Activated T-helper 1 cell treated with anti-CD3 and anti-CD28 coated beads, Interleukin-12 subunit alpha, Interleukin-12 subunit beta, Interleukin-2, Interleukin-4 antibody, amounts not matched to agents 30 ng/mL and 10 ng/mL and 1 ng/mL, durations not matched to agents 14 hours and 24 hours and 36 hours (primary cell): ENCODE measurements around the gene JPH4. TPM values are rescaled to one million over a fixed set of nuclear protein-coding genes. Genes with fewer than 3 reads are reported as not detected.
"Not testable (repeated sequence)": the region's sequence is repeated elsewhere in the genome, so short reads cannot be mapped to it uniquely, and the experiment has no call there.

Source experiments
- DNase-seq: peaks from one replicate; pipeline ENCODE4 v3.0.0; 2021; ENCODE audit warnings: low spot score
- H3K27ac Mint-ChIP-seq: one replicate; pipeline ENCODE4 v1.8.0; 2021; ENCODE audit warnings: mild to moderate bottlenecking, mixed read lengths
- H3K27me3 Mint-ChIP-seq: one replicate; pipeline ENCODE4 v1.8.0; 2022; ENCODE audit warnings: mild to moderate bottlenecking, moderate library complexity, mixed read lengths; ENCODE audit not compliant: insufficient read depth
- H3K36me3 Mint-ChIP-seq: one replicate; pipeline ENCODE4 v1.8.0; 2021; ENCODE audit warnings: low read depth, mixed read lengths
- H3K4me1 Mint-ChIP-seq: one replicate; pipeline ENCODE4 v1.8.0; 2021; ENCODE audit warnings: low read depth, mixed read lengths
- H3K4me3 Mint-ChIP-seq: one replicate; pipeline ENCODE4 v1.8.0; 2021; ENCODE audit warnings: mild to moderate bottlenecking, moderate library complexity, mixed read lengths
- H3K9me3 Mint-ChIP-seq: one replicate; pipeline ENCODE4 v1.8.0; 2021; ENCODE audit warnings: mixed read lengths
- intact Hi-C: fragments of 100-400 bp; cut with micrococcal nuclease; formaldehyde crosslinking; loops from one replicate; pipeline ENCODE4 v1.15.1; 2024
- total RNA-seq: library from RNA; stranded (reverse); gene quantifications from 2 replicates; pipeline ENCODE4 v1.2.3, GENCODE V29; 2022

Gene JPH4
- total RNA-seq, 1 donor from 2014 or later: not detected

DNA sequence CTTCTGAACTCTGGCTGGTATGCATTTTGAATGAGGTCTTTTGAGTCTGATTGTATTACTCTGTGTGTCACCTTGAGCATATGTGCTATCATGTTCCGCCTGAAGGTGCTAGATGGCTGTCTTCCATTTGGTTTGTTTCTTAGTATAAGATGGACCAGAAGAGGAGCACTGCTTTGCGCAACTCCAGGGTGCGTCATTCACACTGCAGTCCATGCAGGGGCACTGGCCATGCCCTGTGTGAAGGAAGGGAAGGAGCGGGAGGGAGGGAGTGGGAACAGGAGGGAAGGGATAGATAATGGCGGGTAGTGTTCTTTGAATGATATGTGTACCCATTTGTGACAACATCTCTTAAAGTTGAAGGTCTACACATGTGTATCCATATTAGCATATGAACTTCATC, 35.2 kb downstream of the JPH4 start:
- intact Hi-C loops: no loop called here

DNA sequence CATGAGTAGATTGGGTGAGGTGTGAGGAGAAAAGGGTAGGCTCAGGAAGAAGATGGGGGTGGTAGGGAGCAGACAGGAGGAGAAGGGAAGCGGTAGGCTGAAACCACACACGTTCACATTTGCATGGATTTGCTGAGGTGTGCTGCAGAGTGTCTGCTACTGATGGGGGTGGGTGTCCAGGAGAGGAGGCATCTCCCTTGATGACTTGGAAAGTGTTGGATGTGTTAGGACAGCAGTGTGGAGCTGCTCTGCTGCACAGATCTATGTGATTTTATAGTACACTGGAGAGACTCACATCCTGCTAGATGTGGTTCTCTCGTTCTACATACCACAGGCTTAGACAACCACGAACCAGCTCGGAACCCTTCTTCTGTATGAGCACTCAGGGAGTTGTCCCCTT, 36.3 kb downstream of the JPH4 start:
- peaks cover 7% of the 10 kb centered on the region for H3K27me3 Mint-ChIP-seq
- intact Hi-C loops: no loop called here
- peaks cover 3% of the 10 kb centered on the region for H3K36me3 Mint-ChIP-seq
- no peak overlapping the region for H3K4me3 Mint-ChIP-seq
- H3K9me3 Mint-ChIP-seq: no peaks in the 10 kb centered on the region
- DNase-seq: no peak
- H3K4me1 Mint-ChIP-seq: no peaks in the 10 kb centered on the region
- H3K27ac Mint-ChIP-seq: no peak overlapping the region

More for the DNA sequence above, 35.2 kb downstream of the JPH4 start:
- H3K27me3 Mint-ChIP-seq: peaks cover 6% of the 10 kb centered on the region
- no peak for DNase-seq
- H3K9me3 Mint-ChIP-seq: no peaks in the 10 kb centered on the region
- H3K36me3 Mint-ChIP-seq: peaks cover 3% of the 10 kb centered on the region
- no peak overlapping the region for H3K27ac Mint-ChIP-seq
- no peak overlapping the region for H3K4me3 Mint-ChIP-seq
- H3K4me1 Mint-ChIP-seq: no peaks in the 10 kb centered on the region

DNA sequence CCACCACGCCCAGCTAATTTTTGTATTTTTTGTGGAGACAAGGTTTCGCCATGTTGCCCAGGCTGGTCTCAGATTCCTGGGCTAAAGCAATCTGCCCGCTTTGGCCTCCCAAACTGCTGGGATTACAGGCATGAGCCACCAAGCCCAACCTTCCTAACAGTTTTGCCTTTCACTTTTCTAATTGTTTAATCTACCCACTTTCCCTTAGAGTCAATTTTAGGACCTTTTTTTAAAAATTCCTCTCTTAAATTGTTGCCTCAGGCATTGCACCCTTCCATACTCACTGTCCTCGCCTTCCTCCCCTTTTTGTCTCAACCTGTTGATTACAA, 38.5 kb downstream of the JPH4 start:
- peaks cover 7% of the 10 kb centered on the region for H3K27me3 Mint-ChIP-seq
- H3K4me1 Mint-ChIP-seq: no peaks in the 10 kb centered on the region

DNA sequence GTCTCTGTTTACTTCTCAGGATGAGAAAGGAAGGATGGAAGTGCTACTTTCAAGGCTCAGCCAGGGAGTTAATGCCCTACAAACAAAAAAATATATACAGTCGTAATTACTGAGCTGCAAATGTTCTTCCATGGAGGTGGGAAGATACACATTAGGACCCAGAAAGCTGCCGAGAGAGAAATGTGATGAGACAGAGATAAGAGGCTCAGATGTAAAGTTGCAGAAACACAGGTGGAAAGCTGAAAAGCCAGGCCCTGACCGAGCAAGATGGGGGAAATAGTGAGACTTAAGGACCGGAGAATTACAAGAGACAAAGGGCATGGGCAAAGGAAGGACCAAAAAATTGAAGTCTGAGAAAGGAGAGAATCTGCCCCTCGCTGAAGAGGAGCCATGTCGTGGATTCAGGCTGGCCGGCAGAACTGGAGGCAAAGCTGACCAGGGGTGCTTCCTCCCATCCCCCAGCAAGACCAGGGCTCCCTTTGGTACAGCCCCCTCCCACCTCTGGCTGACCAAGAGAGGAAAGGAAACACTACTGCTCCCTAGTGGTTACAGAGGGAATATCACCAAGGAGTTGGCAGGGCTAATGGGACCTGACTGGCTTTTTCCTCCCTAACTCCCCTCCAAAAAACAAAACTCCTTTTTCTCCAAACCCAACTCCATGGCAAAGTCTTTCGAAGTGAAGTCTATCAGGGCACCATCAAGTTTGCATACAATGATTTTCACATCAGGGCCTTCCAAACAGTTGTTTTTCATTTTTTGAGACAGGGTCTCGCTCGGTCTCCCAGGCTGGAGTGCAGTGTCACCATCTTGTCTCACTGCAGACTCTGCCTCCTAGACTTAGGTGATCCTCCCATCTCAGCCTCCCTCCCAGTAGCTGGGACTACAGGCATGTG, 39.1 kb downstream of the JPH4 start:
- peak; percentile 14 for DNase-seq
- Mint-ChIP-seq H3K27ac (no peak overlapping the region), H3K9me3 (no peaks in the 10 kb centered on the region), H3K4me1 (no peaks in the 10 kb centered on the region), H3K36me3 (no peaks in the 10 kb centered on the region), H3K4me3 (no peak overlapping the region), H3K27me3 (peaks cover 7% of the 10 kb centered on the region)
- intact Hi-C loops: loop anchor here (1.0 kb wide), 1 partner anchor 61 kb away; no protein-coding TSS in a partner anchor

More for the DNA sequence above, 38.5 kb downstream of the JPH4 start:
- no peak for DNase-seq
- Mint-ChIP-seq H3K36me3 (no peaks in the 10 kb centered on the region), H3K9me3 (no peaks in the 10 kb centered on the region), H3K27ac (no peak overlapping the region), H3K4me3 (no peak overlapping the region)
- intact Hi-C loops: no loop called here

DNA sequence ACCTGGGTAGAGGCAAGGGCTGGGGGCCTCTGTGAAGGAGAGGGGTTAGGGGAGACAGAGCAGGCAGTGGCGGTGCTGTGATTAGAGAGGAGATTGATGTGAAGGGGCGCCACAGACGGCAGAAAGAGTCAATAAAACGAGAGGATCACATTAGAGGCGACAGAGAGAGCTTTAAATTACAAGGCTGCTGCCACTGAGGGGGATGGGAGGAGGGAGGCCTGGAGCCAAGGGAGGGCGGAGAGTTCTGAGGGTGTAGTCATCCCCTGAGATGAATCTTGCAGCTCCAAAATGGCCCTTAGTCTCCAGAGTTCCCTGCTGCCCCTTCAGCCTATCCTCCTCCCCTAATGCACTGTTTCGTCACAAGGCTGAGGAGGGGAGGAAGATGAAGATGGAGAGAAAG, 39.8 kb downstream of the JPH4 start:
- no peaks in the 10 kb centered on the region for H3K4me1 Mint-ChIP-seq
- no peaks in the 10 kb centered on the region for H3K9me3 Mint-ChIP-seq
- no peak overlapping the region for H3K27ac Mint-ChIP-seq
- H3K27me3 Mint-ChIP-seq: peaks cover 7% of the 10 kb centered on the region
- no peaks in the 10 kb centered on the region for H3K36me3 Mint-ChIP-seq
- H3K4me3 Mint-ChIP-seq: no peak overlapping the region
- intact Hi-C loops: loop anchor here (1.0 kb wide), 1 partner anchor 60 kb away; no protein-coding TSS in a partner anchor
- DNase-seq: no peak

DNA sequence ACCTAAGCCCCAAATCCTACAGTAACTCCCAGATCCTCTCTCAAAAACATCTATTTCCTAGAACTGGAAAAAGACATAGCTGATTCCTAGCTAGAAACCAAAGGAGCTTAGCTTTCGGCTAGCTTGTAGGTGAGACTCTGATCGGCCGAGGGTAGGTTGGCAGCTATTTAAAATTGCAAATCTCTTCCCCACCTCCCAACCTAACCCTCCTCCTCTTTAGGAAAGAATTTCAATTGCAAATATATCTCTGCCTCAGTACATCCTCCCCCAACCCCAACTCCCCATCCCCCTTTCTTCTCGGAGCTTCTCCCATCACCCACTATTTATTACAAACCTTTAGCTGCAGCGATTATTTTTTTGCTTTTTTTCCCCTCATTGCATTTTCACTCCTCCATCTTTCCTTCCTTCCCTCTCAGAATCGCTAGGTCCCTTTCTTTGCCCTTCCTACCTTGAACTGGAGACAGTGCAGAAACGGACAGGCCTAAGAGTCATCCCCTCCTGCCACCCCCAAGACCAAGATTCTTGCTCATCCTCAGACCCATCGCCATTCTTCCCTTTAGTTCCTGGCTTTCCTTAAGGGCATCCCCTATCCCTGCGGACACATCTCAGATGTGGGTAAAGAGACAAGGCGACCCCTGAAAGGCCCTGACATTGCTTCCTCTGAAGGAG, 40.4 kb downstream of the JPH4 start:
- Mint-ChIP-seq H3K9me3 (no peaks in the 10 kb centered on the region), H3K4me3 (no peak overlapping the region), H3K4me1 (no peaks in the 10 kb centered on the region), H3K27ac (no peak overlapping the region), H3K27me3 (peaks cover 7% of the 10 kb centered on the region), H3K36me3 (no peaks in the 10 kb centered on the region)
- no peak for DNase-seq
- intact Hi-C loops: no loop called here

DNA sequence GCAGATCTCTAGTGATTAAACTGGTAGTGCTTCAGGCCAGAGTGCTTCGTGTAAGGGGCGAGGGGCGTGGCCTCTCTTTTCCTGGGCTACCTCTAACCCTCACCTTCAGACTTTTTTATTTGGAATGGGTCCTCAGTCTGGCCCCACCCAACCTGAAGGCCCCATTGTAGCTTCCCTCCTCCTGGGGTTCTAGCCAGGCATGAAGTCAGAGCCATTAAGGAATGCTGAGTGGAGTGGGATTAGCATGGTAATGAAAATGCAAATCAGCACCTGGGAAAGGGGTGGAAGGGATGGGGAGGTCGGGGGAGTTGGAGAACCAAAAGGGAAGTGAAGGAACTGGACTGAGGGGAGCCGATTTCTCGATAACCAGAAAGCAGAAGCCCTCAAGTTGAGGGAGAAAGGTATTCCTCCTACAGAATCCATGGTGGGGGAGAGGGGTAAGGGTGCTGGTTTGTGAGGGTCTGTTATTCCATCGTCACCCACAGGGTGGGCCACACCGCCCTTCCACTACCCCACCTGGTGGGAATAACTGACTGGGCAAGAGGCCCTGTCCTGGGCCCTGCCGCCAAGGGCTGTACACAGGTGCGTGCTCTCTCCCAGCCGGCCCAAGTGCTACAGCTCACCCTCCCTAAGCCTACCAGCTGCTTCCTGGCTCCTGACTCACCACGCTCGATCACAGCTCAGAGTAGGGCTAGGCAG, 41.1 kb downstream of the JPH4 start:
- Mint-ChIP-seq H3K27me3 (peaks cover 7% of the 10 kb centered on the region), H3K4me1 (no peaks in the 10 kb centered on the region), H3K27ac (no peak overlapping the region), H3K4me3 (no peak overlapping the region), H3K36me3 (no peaks in the 10 kb centered on the region), H3K9me3 (no peaks in the 10 kb centered on the region)
- no peak for DNase-seq
- intact Hi-C loops: no loop called here

DNA sequence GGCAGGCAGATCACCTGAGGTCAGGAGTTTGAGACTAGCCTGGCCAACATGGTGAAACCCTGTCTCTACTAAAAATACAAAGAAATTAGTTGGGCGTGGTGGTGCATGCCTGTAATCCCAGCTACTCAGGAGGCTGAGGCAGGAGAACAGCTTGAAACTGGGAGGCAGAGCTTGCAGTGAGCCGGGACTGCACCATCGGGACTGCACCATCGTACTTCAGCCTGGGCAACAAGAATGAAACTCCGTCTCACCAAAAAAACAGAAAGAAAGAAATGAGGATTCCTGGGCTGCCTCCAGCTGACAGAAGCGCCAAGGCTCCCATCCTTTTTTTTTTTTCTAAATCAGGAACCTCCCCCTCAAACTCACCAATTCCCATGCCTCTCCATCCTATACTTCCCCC, 41.7 kb downstream of the JPH4 start:
- intact Hi-C loops, H3K4me3 Mint-ChIP-seq, DNase-seq, H3K36me3 Mint-ChIP-seq, H3K9me3 Mint-ChIP-seq, H3K27me3 Mint-ChIP-seq, H3K27ac Mint-ChIP-seq, H3K4me1 Mint-ChIP-seq: not testable (repeated sequence)

DNA sequence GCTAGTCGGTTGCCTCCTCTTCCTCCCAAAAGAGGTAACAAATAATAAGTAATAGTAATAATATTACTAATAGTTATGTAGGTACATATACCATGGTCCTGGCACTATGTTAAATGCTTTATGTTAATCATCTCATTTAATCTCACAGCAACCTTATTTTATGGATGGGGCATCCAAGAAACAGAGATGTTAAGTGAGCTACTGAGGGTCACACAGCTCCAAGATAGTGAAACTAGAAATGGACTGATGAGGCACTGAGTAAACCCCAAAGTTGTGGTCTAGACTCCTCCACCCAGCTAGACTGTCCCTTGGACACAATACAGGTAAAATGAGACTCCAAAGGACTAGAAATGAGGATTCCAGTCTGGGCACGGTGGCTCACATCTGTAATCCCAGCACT, 42.1 kb downstream of the JPH4 start:
- no peaks in the 10 kb centered on the region for H3K4me1 Mint-ChIP-seq
- no peak for DNase-seq
- peaks cover 7% of the 10 kb centered on the region for H3K27me3 Mint-ChIP-seq
- no peak overlapping the region for H3K4me3 Mint-ChIP-seq
- H3K27ac Mint-ChIP-seq: no peak overlapping the region
- intact Hi-C loops: no loop called here
- no peaks in the 10 kb centered on the region for H3K9me3 Mint-ChIP-seq
- H3K36me3 Mint-ChIP-seq: no peaks in the 10 kb centered on the region

DNA sequence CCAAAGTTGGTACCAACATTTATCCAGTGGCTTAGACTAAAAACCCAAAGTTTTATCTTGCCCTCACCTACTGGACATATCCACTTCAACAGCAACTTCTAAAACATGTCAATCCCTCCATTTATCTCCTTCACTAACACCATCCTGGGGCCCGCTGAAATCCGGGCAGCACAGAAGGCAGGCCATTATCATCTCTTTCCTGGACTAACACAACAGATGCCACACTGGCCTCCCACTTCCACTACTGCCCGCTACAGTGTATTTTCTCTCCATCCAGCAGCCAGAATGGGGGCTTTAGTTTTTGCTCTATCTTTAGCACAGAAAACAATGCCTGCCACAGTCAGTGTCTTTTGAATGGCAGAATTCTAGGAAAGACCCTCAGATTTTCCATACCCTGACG, 42.6 kb downstream of the JPH4 start:
- Mint-ChIP-seq H3K4me3 (no peak overlapping the region), H3K27me3 (peaks cover 7% of the 10 kb centered on the region), H3K27ac (no peak overlapping the region), H3K36me3 (no peaks in the 10 kb centered on the region), H3K9me3 (no peaks in the 10 kb centered on the region), H3K4me1 (peaks cover under 1% of the 10 kb centered on the region)
- intact Hi-C loops: no loop called here
- no peak for DNase-seq

DNA sequence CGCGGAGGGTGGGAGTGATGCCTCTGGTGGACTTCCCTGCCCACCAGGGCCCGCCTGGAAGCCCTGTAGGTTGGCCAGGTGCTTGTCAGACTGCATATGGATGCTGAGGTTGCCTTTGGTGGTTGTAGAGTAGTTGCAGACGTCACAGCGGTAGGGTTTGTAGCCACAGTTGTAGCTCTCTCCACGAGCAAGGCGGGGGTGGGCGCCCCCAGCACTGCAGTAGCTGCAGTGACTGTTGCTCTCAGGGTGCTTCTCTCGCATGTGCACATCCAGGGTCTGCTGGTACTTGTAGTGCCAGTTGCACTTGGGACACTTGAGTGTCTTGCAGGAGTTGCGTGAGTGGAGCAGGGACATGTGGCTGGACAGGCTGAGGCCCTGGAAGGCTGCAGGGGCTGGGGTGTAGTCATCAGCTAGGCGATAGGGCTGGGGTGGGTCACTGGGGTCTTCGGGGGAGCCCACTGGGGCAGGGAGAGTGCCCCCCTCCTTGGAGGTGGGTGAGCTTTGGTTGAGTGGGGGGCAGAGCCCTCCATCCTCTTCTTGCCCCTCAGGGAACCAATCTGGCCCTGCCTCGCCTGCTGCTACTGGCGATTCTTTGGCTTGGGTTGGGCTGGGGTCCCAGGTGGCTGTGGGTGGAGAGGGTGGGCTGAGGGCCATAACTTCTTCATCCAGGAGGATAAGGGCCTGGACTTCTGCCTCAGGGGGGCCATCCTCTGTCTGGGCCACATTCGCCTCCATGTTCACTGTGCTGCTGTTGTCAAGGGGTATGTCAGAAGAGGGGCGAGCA, 44.7 kb downstream of the JPH4 start:
- H3K4me1 Mint-ChIP-seq: peaks cover 11% of the 10 kb centered on the region
- H3K27me3 Mint-ChIP-seq: peaks cover 2% of the 10 kb centered on the region
- no peaks in the 10 kb centered on the region for H3K36me3 Mint-ChIP-seq
- H3K9me3 Mint-ChIP-seq: no peaks in the 10 kb centered on the region
- intact Hi-C loops: no loop called here
- no peak overlapping the region for H3K4me3 Mint-ChIP-seq
- no peak overlapping the region for H3K27ac Mint-ChIP-seq
- no peak for DNase-seq

DNA sequence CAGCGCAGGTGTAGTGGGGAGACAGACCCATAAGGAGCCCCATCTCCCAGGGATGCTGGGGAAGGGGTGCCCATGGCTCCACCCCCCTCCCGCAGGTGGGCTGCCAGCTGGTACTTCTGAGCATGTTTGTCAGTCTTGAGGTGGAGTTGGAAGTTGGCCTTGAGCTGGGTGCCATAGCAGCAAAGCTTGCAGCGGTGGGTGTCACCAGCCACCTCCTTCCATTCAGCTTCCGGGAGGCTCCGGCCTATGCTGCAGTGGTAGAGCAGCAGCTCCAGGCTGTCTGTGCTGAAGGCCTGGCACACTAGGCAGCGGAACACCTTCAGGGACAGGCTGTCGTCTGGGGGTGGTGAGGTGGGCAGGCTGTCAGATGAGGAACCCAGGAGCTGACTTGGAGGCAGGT, 45.9 kb downstream of the JPH4 start:
- no peak for DNase-seq
- Mint-ChIP-seq H3K4me1 (peaks cover 11% of the 10 kb centered on the region), H3K9me3 (no peaks in the 10 kb centered on the region), H3K4me3 (no peak overlapping the region), H3K36me3 (no peaks in the 10 kb centered on the region), H3K27ac (no peak overlapping the region), H3K27me3 (no peaks in the 10 kb centered on the region)
- intact Hi-C loops: no loop called here
